NK-92 treated with Interleukin-12 subunit alpha and Interleukin-12 subunit beta, amount 100 ng/mL, for 24 hours (cell line): ENCODE results near the gene DPEP3.
A peak's percentile ranks its signal among the peaks of the same experiment; 100 is the strongest.
"Not testable (repeated sequence)": the region's sequence is repeated elsewhere in the genome, so short reads cannot be mapped to it uniquely, and the experiment has no call there.

Source experiments
- DNase-seq: peaks from one replicate; lab custom pipeline; 2025; lab: John Stamatoyannopoulos, UW

Gene DPEP3

GRCh38 chr16:67979955-67980678, at the start of gene DPEP3:
Gene DPEP3, minus strand, starts transcription at chr16:67980499. Its CDS starts 119 bp downstream, at chr16:67980380.
- DNase-seq = no peak

- DNase-seq = no peak
Observed at GRCh38 chr16:68028996-68029395, 48.7 kb upstream of the DPEP3 start.

- peak; percentile 68 for DNase-seq
Observed at GRCh38 chr16:68022728-68023537, 42.6 kb upstream of the DPEP3 start, which contains the start of the genes DDX28 and DUS2. Gene DDX28, minus strand, starts transcription at chr16:68023232. Its CDS starts 30 bp downstream, at chr16:68023202. Gene DUS2, plus strand, starts transcription at chr16:68023284. Its CDS starts 14,740 bp downstream, at chr16:68038024.

- no peak for DNase-seq
Observed at GRCh38 chr16:68022278-68022727, 42.0 kb upstream of the DPEP3 start.

- DNase-seq = no peak
Observed at GRCh38 chr16:68021490-68021889, 41.2 kb upstream of the DPEP3 start.

- no peak for DNase-seq
Observed at GRCh38 chr16:68019167-68019680, 38.9 kb upstream of the DPEP3 start.

GRCh38 chr16:68015681-68016080, 35.4 kb upstream of the DPEP3 start, which contains the start of gene DPEP2NB:
Gene DPEP2NB, minus strand, starts transcription at chr16:68015911. Its CDS starts 141 bp downstream, at chr16:68015770.
- no peak for DNase-seq

- peak; percentile 19 for DNase-seq
Observed at GRCh38 chr16:68013440-68013839, 33.1 kb upstream of the DPEP3 start.

- not testable (repeated sequence) for DNase-seq
Observed at GRCh38 chr16:68009872-68010271, 29.6 kb upstream of the DPEP3 start.

GRCh38 chr16:68009157-68009735, 28.9 kb upstream of the DPEP3 start:
- no peak for DNase-seq

GRCh38 chr16:68005786-68006286, 25.5 kb upstream of the DPEP3 start:
- DNase-seq = no peak

- no peak for DNase-seq
Observed at GRCh38 chr16:68005211-68005610, 24.9 kb upstream of the DPEP3 start.

- no peak for DNase-seq
Observed at GRCh38 chr16:68003031-68003430, 22.7 kb upstream of the DPEP3 start.

GRCh38 chr16:68000450-68000849, 20.2 kb upstream of the DPEP3 start:
- no peak for DNase-seq

GRCh38 chr16:67999985-68000384, 19.7 kb upstream of the DPEP3 start:
- no peak for DNase-seq

GRCh38 chr16:67998779-67999688, 18.7 kb upstream of the DPEP3 start, which contains the start of gene DPEP2:
Gene DPEP2, minus strand, starts transcription at chr16:67999484. Its CDS starts 6,272 bp downstream, at chr16:67993212.
- not testable (repeated sequence) for DNase-seq

- not testable (repeated sequence) for DNase-seq
Observed at GRCh38 chr16:67998231-67998778, 18.0 kb upstream of the DPEP3 start.

GRCh38 chr16:67996666-67997065, 16.4 kb upstream of the DPEP3 start:
- DNase-seq = no peak

GRCh38 chr16:67995423-67995822, 15.1 kb upstream of the DPEP3 start:
- no peak for DNase-seq

GRCh38 chr16:67994040-67994408, 13.7 kb upstream of the DPEP3 start:
- not testable (repeated sequence) for DNase-seq
